HCT116 (cell line): ENCODE results near the gene GJA3. TPM values are rescaled to one million over a fixed set of nuclear protein-coding genes. Genes with fewer than 3 reads are reported as not detected.

Source experiments
- ATAC-seq: fragments of 200-7000 bp; cut with Tn5 transposase; 2 replicates; pipeline ENCODE4 v1.9.1; 2020; ENCODE audit warnings: mild to moderate bottlenecking, moderate library complexity
- BruUV-seq: library from RNA; stranded (reverse); fragments of 400-500 nt; replicated peaks from 2 replicates; lab custom pipeline; 2021; lab: Mats Ljungman, UMichigan
- CTCF ChIA-PET: fragments of 300-600 bp; sonication (Branson Sonifier 250); formaldehyde crosslinking; loops from one replicate; lab custom pipeline; 2021; ENCODE audit warnings: antibody characterized with exemption; lab: Charles Lee
- POLR2A ChIA-PET: fragments of 300-600, 350-600 bp; sonication (Branson Sonifier 250); formaldehyde crosslinking; loops from one replicate; lab custom pipeline; 2021; ENCODE audit warnings: antibody characterized with exemption; lab: Charles Lee
- RAD21 ChIA-PET, 2 experiments: fragments of 300-600 bp; sonication (Branson Sonifier 250); formaldehyde crosslinking; loops; one replicate each; lab custom pipeline; 2023; ENCODE audit warnings: low total read pairs in 2 of 2; ENCODE audit not compliant: uncharacterized antibody in 2 of 2, unreplicated experiment in 2 of 2, low non-redundant PET in 1 of 2; lab: Charles Lee
- DNase-seq: peaks from one replicate; pipeline ENCODE4 v3.0.0-alpha.2; 2010; ENCODE audit warnings: low read depth, low spot score
- H2AFZ ChIP-seq: fragments of 200-600 bp; shearing (Covaris generic), sonication (generic); 2 replicates; pipeline ENCODE4 v1.6.1; 2017; ENCODE audit warnings: low read depth, mixed run types, mixed read lengths, antibody characterized with exemption, low read length; ENCODE audit not compliant: poor library complexity, severe bottlenecking
- H3K27ac ChIP-seq: 2 replicates; pipeline ENCODE4 v1.5.1; 2012; ENCODE audit warnings: low read depth, low read length
- H3K27me3 ChIP-seq: fragments of 200-600 bp; sonication (generic); 2 replicates; pipeline ENCODE4 v1.6.1; 2016; ENCODE audit warnings: mixed run types, low read length, mixed read lengths; ENCODE audit not compliant: insufficient read depth
- H3K36me3 ChIP-seq, 2 experiments: fragments of 200-500 bp in 1 of 2; fragments of 200-600 bp in 1 of 2; sonication (Bioruptor generic) in 1 of 2; sonication (generic) in 1 of 2; 2 replicates each; pipeline versions ENCODE4 v1.5.1 to v1.6.1; 2014 to 2016; ENCODE audit warnings: low read length in 2 of 2, inconsistent platforms in 1 of 2, mixed read lengths in 1 of 2, mixed run types in 1 of 2; ENCODE audit not compliant: insufficient read depth in 2 of 2, control insufficient read depth in 1 of 2
- H3K4me1 ChIP-seq, 2 experiments: fragments of 200-600 bp in 1 of 2; sonication (generic) in 1 of 2; 2 replicates each; pipeline versions ENCODE4 v1.5.1 to v1.6.1; 2012 to 2017; ENCODE audit warnings: low read length in 2 of 2, inconsistent platforms in 1 of 2, mild to moderate bottlenecking in 1 of 2, mixed read lengths in 1 of 2, mixed run types in 1 of 2, moderate library complexity in 1 of 2; ENCODE audit not compliant: insufficient read depth in 2 of 2, control insufficient read depth in 1 of 2
- H3K4me2 ChIP-seq: fragments of 200-600 bp; sonication (generic); 2 replicates; pipeline ENCODE4 v1.6.1; 2017; ENCODE audit warnings: mixed run types, low read length, mixed read lengths
- H3K4me3 ChIP-seq, 2 experiments: fragments of 200-600 bp in 1 of 2; sonication (generic) in 1 of 2; replicated peaks in 1 of 2; 2 replicates each; pipeline ENCODE4 v1.5.1; 2011 to 2016; ENCODE audit warnings: low read length in 2 of 2, control low read depth in 1 of 2, low read depth in 1 of 2, mild to moderate bottlenecking in 1 of 2, mixed read lengths in 1 of 2, mixed run types in 1 of 2
- H3K79me2 ChIP-seq: fragments of 200-600 bp; sonication (generic); 2 replicates; pipeline ENCODE4 v1.6.1; 2017; ENCODE audit warnings: mild to moderate bottlenecking, mixed run types, low read length, moderate library complexity, mixed read lengths; ENCODE audit not compliant: insufficient read depth
- H3K9ac ChIP-seq: fragments of 200-600 bp; sonication (generic); 2 replicates; pipeline ENCODE4 v1.6.1; 2016; ENCODE audit warnings: low read length, mixed read lengths
- H3K9me2 ChIP-seq: fragments of 200-600 bp; sonication (generic), shearing (Covaris generic); 2 replicates; pipeline ENCODE4 v1.6.1; 2017; ENCODE audit warnings: mixed run types, mild to moderate bottlenecking, moderate library complexity; ENCODE audit not compliant: insufficient read depth
- H3K9me3 ChIP-seq, 2 experiments: fragments of 200-500 bp in 1 of 2; fragments of 200-600 bp in 1 of 2; sonication (Bioruptor generic) in 1 of 2; sonication (generic) in 1 of 2; 2 replicates each; pipeline ENCODE4 v1.6.1; 2014 to 2017; ENCODE audit warnings: low read length in 2 of 2, mixed read lengths in 2 of 2, inconsistent platforms in 1 of 2, low read depth in 1 of 2, mild to moderate bottlenecking in 1 of 2, mixed run types in 1 of 2, moderate library complexity in 1 of 2; ENCODE audit not compliant: control insufficient read depth in 1 of 2, insufficient read depth in 1 of 2
- H4K20me1 ChIP-seq: fragments of 200-600 bp; sonication (generic), shearing (Covaris generic); 2 replicates; pipeline ENCODE4 v1.6.1; 2017; ENCODE audit warnings: mixed run types, mild to moderate bottlenecking, moderate library complexity; ENCODE audit not compliant: insufficient read depth
- CTCF ChIP-seq, 3 experiments: fragments of 200-600 bp in 1 of 3; sonication (generic) in 1 of 3; IDR thresholded peaks in 2 of 3; conservative IDR thresholded peaks in 1 of 3; 2 replicates each; pipeline ENCODE4 v1.5.1; 2012 to 2017; ENCODE audit warnings: low read depth in 2 of 3, low read length in 2 of 3, antibody characterized with exemption in 1 of 3, borderline replicate concordance in 1 of 3, control low read depth in 1 of 3, mild to moderate bottlenecking in 1 of 3, mixed read lengths in 1 of 3, mixed run types in 1 of 3, moderate library complexity in 1 of 3; ENCODE audit not compliant: insufficient read depth in 1 of 3
- ELF1 ChIP-seq: IDR thresholded peaks from 2 replicates; pipeline ENCODE4 v1.6.1; 2012; ENCODE audit warnings: low read depth, borderline replicate concordance
- JUND ChIP-seq: IDR thresholded peaks from 2 replicates; pipeline ENCODE4 v1.6.1; 2012
- POLR2A ChIP-seq: IDR thresholded peaks from 2 replicates; pipeline ENCODE4 v1.7.0; 2011; ENCODE audit warnings: borderline replicate concordance; ENCODE audit not compliant: insufficient read depth, insufficient read length; ENCODE audit errors: extremely low read depth
- RAD21 ChIP-seq: IDR thresholded peaks from 2 replicates; pipeline ENCODE4 v1.6.1; 2012; ENCODE audit warnings: low read depth, mild to moderate bottlenecking
- REST ChIP-seq: IDR thresholded peaks from 2 replicates; pipeline ENCODE4 v1.6.1; 2012; ENCODE audit warnings: low read depth
- intact Hi-C: fragments of 100-400 bp; cut with micrococcal nuclease; formaldehyde crosslinking; loops from 2 replicates; pipeline ENCODE4 v1.10.0; 2022
- total RNA-seq: library from RNA; stranded (reverse); gene quantifications from one replicate; pipeline ENCODE4 v1.2.1, GENCODE V29; 2021; ENCODE audit not compliant: unreplicated experiment

The GJA3 gene
- total RNA-seq, 1 experiment from 2014 or later, result 8.0 TPM

GRCh38 chr13:20190076-20190475 lies 29.2 kb upstream of the GJA3 start (continued):
- TF ChIP-seq REST (no peak), POLR2A (no peak), JUND (no peak), ELF1 (no peak)

GRCh38 chr13:20188667-20189553 lies 28.1 kb upstream of the GJA3 start:
- POLR2A ChIA-PET, result no interaction called here

More at GRCh38 chr13:20188667-20189553, 28.1 kb upstream of the GJA3 start:
- Histone ChIP-seq H3K9me3 (no peaks in the 10 kb centered on the region), H3K9ac (no peak overlapping the region), H3K79me2 (peaks cover 31% of the 10 kb centered on the region; the same call in 1 of the 2 replicates), H3K27ac (no peak overlapping the region), H3K27me3 (no peaks in the 10 kb centered on the region), H2AFZ (no peak overlapping the region), H3K4me2 (no peak overlapping the region), H3K36me3 (peaks cover 12 to 13% of the 10 kb centered on the region in 2 experiments; a peak in 2 of 4 replicates), H4K20me1 (no peaks in the 10 kb centered on the region), H3K4me3 (no peak overlapping the region), H3K9me2 (no peaks in the 10 kb centered on the region), H3K4me1 (peaks cover 19 to 29% of the 10 kb centered on the region in 2 experiments)
- intact Hi-C loops, result no loop called here
- RAD21 ChIA-PET, result no interaction called here
- TSS peak; percentile 4 for BruUV-seq
- ATAC-seq (no peak), DNase-seq (no peak)
- CTCF ChIA-PET, result no interaction called here
- TF ChIP-seq REST, result no peak
- no peak for TF ChIP-seq RAD21
- peak in 2 of 3 experiments; percentile 30 to 38; a peak in 3 of 6 replicates for TF ChIP-seq CTCF (IDR thresholded peaks at IDR 0.05 in 2 of 3, conservative IDR thresholded peaks at IDR 0.05 in 1 of 3; ENCODE audit: borderline replicate concordance in 1 of 3, insufficient read depth in 1 of 3, low read depth in 2 of 3, low read length in 2 of 3)
